GM18511 (cell line): ENCODE data around the gene WRAP53.

Experiments
- ATAC-seq: cut with Tn5 transposase; IDR thresholded peaks from one replicate; pipeline ENCODE4 v1.9.1; 2021; ENCODE audit warnings: mild to moderate bottlenecking, moderate library complexity; ENCODE audit not compliant: unreplicated experiment

WRAP53 gene

DNA sequence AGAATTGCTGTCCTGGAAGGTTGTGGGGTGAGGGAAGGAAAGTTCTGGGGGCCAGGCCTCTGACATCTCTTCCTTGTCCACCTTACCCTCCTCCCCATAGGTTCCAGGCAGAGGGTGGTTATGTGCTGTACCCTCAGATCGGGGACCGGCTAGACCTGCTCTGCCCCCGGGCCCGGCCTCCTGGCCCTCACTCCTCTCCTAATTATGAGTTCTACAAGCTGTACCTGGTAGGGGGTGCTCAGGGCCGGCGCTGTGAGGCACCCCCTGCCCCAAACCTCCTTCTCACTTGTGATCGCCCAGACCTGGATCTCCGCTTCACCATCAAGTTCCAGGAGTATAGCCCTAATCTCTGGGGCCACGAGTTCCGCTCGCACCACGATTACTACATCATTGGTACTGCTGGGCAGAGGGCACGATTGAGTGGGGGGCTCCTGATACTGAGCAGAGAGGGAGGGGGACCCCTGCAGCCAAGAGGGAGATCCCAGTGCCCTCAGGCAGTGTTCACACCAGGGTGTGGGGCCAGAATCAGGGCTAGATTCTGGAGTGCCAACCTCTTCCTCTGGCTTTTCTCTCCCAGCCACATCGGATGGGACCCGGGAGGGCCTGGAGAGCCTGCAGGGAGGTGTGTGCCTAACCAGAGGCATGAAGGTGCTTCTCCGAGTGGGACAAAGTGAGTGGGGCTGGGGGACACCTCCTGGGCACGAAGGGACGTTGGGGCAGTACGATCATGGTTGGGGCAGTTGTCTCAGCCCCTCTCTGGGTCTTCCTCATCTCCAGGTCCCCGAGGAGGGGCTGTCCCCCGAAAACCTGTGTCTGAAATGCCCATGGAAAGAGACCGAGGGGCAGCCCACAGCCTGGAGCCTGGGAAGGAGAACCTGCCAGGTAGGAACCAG lies 19.8 kb downstream of the WRAP53 start:
- no peak for ATAC-seq

DNA sequence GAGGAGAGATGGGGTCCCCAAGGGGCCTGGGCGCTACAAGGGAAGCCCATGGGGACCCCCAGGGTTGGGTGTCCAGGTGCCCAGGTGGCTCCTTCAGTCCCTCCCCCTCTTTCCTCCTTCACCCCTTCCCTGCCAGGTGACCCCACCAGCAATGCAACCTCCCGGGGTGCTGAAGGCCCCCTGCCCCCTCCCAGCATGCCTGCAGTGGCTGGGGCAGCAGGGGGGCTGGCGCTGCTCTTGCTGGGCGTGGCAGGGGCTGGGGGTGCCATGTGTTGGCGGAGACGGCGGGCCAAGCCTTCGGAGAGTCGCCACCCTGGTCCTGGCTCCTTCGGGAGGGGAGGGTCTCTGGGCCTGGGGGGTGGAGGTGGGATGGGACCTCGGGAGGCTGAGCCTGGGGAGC lies 20.8 kb downstream of the WRAP53 start:
- no peak for ATAC-seq

DNA sequence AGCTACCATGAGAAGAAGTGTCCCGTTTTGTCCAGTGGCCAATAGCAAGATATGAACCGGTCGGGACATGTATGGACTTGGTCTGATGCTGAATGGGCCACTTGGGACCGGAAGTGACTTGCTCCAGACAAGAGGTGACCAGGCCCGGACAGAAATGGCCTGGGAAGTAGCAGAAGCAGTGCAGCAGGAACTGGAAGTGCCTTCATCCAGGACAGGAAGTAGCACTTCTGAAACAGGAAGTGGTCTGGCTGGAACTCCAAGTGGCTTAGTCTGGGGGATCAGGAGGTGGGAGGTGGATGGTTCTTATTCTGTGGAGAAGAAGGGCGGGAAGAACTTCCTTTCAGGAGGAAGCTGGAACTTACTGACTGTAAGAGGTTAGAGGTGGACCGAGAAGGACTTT lies 22.0 kb downstream of the WRAP53 start:
- no peak for ATAC-seq

DNA sequence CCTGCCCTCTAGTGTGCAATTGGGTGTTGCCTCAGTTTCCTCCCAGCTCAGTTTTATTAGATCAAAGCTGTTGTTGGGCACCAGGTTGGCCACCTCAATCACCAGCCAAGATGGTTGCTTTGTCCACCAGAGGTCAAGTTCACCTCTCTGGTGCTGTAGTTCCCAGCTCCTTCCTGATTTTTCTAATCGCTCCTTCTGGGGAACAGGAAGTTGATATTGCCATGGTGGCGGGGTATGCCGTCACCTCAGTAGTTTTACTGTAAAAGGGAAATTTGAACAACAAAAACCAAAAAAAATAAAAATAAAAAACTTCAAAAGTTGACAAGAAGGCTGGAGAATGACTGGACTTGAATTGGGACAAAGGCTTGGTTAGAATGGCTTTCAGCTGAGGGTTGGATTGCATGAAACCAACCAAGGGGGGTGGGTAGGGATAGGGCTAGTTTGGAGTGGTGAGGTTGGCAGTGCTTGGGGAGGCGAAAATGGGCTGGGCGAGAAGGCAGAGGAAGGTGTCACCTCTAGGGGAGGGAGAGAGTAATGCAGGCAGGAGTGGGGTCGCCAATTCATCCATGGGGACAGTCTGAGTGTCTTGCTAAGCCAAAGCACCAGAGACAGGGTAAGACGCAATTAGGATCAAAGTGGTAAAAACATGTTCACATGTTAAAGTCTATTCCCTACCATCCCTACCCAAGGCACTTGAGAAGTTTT lies 22.9 kb downstream of the WRAP53 start:
- no peak for ATAC-seq

DNA sequence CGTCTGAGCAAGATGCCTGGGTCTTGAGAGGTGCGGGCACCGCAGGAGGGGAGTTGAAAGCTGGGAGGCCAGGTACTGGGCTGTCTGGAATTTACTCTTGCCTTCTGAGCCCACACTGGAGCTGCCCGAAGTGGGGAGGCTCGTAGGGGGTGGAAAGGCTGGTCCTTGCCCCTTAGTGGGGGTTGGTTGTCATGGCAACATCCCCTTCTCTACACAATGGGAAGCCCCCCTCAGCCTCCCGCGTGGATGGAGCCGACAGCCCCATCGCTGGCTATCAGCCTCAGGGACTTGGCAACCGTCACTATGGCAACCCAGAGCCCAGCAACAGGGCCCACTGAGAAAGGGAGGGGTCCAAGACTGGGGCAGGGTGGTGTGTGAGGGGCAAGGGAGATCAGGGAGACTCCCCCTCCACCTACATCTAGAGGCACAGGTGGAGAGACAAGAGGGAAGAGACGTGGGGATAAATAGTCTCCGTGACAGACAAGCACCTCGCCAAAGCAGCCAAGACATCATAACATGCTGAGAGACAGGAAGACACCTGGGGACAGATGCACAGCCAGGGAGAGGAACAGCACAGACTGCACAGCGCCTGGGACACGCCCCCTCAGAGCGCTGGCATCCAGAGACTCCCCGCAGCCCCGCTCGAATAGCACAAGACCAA lies 24.0 kb downstream of the WRAP53 start:
- ATAC-seq = no peak

DNA sequence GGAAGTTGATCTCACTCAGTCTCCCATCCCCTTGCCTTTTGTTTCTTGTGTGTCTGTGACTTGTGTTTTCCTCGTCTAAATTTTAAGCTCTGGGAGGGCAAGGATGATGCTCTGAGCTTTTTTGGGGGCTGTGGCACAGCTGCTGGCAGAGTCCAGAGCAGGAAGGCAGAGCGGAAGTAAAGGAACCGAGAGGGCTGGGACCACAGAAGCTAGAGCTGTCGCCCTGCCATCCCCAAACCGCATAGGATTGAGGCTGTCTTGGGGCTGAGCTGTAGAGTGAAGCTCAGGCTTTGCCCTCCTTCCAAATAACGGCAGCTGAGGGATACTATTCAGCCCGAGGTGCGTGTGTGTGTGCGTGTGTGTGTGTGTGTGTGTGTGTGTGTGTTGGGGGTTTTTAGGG lies 25.5 kb downstream of the WRAP53 start:
- ATAC-seq = no peak

DNA sequence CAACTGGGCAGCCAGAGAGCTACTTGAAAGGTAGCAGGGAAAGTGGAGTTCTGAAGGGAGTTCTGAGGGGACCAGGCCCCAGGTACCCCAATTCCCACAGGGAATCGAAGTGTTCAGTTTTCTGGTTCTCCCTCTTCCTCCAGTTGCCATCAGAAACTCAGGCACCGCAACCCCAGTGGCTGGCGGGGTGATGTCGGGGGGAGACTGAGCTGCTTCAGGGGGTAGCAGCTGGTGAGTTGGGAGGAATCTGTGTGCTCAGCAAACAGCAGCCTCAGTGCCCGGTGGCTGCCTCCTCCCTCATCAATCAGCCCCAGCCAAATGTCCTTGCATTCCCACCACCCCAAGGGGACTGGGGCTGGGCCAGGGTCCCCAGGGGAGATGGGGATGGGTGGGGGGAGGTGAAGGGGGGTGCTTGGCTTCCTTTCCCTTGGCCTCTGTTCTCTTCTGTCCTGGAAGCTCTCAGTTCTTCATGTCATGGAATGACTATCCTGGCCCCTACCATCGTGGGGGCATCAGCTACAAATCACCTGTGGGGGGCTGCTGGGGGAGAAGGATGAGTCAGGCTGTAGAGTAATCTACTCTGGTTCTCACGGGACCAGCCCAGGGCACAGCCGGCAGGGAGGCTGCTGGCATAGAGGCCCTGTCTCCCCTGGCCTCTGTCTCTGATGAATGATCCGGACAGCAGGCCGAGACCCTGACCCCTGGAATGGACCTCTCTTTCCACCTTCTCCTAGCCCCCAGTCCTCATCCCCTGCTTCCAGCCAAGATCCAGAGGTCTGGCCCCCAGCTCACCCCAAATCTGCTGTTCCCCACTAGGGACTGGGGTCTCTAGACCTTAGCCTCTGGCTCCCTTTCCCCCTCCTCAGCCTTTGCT lies 26.7 kb downstream of the WRAP53 start:
- ATAC-seq = no peak

DNA sequence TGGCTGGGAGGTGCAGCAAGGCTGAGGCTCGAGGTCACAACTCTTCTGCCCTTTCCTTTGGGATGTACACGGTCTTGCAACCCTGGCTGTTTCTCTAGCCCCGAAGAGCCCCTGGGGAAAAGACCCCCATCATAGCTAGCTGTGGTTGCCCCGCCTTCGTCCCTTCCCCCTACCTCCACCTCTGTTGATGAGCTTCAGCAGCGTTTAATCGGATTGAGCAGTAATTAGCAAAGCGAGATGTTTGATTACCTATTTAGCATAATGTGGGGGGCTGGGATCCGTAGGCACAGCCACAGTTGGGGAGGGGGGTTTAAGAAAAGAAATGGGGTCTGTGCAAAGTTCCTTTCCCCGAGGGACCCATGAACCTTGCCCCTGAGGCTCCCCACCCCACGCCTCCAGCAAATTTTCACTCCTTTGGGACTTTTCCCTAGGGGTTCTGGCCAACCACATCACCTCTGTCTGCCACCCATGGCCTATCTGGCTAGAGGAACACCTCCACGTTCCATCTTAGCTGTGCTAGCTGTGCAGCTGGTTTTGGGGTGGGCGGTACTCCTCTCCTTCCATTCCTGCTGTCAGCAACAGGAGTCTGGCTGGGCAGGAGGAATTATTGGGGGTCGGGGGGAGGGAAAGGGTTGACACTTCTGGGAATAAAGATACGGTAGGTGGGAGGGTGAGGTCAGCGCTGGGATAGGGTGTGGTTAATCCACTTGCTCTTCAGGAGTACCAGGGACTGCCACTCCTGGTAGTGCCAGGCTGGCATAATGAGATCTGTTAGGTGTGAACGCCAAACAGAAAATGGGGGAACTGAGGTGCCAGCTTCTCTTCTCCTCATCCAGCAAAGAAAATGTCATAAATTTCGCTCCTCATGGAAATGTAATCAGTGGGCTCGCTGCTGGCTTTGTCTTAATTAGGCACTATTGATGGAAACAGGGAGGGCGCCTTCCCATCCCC lies 27.9 kb downstream of the WRAP53 start:
- no peak for ATAC-seq

DNA sequence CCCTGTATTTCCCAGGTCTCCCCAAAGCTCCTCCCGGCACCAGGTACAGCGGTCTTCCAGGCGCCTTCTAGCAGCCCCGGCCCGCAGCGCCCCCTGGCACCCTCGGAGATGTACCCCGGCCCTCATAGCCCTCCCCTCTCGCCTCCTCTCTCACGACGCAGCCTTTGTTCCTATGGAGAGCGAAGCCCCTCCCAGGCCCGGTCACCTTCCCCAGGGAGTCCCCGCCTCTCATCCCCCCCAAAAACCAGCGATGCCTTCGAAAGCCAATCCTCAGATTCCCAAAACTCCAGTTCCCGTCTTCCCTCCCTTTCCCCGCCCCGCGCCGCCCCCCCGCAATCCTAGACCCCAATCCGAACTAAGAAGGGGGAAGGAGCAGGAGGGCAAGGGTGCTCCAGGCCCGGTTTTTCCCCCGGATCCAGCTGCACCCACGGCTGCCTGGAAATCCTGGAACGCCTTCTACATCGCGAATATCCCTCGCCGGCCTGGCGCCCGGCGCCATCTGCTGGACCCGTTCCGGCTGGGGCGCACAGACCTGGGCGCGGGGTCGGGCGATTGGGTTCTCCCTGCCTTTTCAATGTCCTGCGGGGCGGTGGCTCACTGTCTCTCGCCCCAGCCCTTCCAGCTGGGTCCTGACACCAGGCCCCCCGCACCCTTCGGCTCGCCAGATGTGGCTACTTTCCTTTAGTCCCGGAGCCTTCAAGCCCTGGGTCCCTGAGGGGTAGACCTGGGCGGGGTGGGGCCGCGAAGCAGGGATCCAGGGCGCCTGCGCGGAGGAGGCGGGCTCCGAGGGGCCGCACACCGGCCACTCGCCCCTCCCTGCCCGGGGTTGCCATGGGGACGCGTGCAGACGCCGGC lies 28.9 kb downstream of the WRAP53 start, which contains the start of gene DNAH2:
DNAH2 (plus strand) TSS at position 844 of the 855 bp plus-strand sequence. CDS start 1,991 bp downstream, outside the sequence.
- ATAC-seq = no peak

DNA sequence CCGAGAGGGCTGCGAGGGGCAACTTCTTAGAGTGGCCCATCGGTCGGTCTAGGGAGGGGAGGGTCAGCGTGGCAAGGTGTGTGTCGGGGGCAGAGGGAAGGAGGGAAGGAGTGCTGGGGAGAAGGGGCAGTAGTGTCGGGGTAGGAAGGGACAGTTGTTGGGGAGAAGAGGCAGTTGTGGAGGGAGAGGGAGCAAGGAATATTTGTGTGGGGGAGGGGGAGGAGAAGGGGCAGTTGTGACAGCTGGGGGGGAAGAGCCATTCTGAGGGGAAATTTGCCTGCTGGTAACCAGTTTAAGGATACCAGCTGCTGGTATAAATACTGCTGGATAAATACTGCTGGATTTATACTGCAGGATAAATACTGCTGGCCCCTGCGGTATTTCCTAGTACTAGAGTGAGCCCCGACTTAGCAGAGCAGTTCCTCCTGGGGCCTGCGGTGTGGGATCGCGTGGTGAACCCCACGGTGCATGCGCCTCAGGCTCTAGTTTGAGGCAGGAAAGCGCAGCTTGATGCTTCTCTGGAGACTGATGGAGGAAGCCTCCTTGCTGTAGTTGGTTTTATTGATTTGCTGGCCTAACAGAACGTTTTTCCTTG lies 29.6 kb downstream of the WRAP53 start:
- no peak for ATAC-seq

DNA sequence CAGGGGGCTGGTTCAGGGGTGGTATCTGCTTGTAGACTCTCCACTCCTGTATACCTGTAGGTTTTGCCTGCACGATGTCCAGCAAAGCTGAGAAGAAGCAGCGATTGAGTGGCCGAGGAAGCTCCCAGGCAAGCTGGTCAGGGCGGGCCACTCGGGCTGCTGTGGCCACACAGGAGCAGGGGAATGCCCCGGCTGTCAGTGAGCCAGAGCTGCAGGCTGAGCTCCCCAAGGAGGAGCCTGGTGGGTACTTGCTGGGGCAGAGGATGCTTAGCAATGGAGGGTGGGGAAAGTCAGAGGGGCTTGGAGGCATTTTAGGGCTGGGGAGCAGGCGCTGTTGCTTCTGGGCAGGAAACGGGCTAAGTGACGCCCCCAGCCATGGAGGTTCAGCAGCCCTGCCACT lies 31.4 kb downstream of the WRAP53 start:
- ATAC-seq = no peak

DNA sequence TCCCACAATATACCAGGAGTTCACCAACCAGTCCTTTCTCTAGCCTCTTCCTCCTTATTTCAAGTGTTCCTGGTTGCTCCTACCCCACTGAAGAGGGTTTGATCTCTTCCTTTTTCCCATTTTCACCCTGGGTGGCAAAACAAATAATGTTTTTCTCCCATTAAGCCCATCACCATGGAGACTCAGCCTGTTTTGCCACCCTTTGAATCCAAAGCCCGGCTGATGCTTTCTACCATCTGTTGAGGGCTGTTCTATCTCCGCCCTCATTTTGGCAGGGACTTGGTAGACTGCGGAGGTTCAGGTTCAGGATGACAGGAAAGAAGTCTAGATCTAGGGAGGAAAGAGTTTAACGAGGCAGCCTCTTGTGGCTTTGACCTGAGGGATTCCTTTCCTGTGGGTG lies 31.8 kb downstream of the WRAP53 start:
- ATAC-seq = no peak

DNA sequence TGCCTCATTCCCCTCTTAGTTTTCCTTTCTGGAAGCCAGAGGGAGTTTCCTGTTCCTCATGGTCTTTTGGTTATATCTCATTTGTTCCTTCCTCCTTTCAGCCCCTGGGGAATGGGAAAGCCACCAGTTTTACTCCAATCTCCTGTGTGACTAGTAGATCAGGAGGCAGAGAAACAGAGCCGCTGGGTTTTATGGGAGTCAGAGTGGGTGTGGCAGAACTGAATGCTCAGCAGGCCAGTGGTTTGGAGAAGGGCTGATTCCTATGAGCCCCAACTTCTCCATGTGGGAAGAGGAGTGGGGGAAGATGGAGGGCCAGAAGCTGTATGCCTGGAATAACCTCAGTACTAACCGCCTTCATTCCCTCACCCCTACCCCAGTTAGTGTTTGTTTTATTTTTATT lies 33.3 kb downstream of the WRAP53 start:
- ATAC-seq = no peak

DNA sequence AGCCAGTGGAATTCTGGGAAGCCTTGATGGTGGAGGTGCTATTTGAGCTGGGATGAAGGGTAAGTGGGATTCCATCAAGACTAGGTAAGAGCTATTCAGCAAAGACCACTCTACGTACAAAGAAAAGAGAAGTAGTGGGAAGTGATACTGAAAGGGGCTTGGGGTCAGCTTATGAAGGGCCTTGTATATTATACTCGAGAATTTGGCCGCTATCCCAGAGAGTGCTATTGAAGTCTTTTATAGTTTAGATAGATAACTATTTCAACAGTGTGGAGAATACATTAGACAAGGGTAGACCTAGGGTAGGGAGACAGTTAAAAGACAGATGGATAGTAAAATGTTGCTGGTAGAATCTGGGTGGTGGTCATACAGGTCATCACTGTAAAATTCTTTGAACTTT lies 39.6 kb downstream of the WRAP53 start:
- ATAC-seq = no peak

DNA sequence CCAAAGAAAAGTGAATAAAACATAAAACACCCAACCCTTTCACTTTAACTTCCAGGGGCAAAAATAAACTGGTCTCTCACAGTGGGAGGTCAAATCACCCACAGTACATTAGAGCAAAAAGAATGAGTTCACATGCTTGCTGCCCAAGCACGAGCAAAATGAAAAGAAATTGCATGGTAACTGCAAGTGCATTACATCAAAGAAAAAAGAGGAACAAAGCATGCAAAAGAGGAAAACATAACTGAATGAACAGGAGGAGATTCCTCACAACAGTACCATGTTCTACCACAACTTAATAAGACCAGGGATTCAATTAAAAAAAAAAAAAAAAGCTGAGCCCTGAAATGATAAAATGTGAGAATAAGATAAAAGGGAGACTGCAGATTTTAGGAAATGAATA lies 41.5 kb downstream of the WRAP53 start:
- ATAC-seq = no peak

DNA sequence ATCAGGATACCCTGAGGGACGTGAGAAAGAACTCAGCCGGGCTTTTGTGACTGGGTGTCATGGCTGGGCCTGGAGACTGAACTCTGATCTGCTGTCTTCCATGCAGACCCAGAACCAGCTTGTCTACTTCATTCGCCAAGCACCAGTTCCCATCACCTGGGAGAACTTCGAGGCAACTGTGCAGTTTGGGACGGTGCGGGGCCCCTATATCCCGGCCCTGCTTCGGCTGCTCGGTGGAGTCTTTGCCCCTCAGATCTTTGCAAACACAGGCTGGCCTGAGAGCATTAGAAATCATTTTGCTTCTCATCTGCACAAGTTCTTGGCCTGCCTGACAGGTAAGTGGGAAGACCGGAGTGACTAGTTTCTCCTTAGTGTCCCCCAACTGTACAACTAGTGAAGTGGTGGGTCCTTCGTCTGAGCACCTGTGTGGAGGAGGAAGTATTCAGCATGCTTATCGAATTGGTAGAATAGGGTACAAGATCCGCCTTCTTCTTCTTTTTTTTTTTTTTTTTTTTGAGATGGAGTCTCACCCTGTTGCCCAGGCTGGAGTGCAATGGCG lies 44.8 kb downstream of the WRAP53 start:
- no peak for ATAC-seq

DNA sequence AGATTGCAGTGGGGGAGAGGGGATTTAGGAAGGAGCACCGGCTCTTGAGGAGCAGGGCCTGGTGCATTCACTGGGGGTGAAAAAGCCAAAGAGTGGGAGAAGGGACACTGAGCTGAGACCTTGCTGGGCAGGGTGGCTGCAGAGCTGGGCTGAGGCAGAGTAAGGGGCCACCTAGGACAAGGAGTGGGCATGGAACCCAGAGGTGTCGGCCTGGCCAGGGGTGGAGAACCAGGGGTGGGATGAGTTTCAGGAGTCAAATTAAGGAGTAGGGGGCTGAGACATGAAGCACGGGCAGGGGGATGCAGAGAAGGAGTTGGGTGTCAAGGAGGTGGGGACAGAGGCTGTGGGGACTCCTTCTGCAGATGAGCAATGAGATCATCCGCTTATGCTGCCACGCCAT lies 49.3 kb downstream of the WRAP53 start:
- ATAC-seq = no peak

DNA sequence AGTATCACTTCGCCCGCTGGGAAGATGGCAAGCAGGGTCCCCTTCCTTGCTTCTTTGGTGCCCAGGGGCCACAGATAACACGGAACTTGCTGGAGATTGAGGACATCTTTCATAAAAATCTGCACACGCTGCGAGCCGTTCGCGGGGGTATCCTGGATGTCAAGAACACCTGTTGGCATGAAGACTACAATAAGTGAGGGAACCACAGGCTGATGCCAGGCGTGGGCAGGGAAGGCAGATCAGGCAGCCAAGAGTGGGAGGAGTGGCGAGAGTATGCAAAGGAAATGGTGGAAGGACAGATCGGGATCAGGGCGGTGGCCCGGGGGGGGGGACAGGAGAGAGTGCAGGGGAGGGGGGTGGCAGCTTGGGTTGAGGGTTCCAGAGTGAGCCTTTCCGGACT lies 51.5 kb downstream of the WRAP53 start:
- no peak for ATAC-seq
